GM10248 (cell line): ENCODE data around the gene SYT2.

Experiments
- CTCF ChIA-PET: fragments of 300-600 bp; sonication (Branson Sonifier 250); formaldehyde crosslinking; extraction: SDS; loops from one replicate; lab custom pipeline; 2021; ENCODE audit warnings: antibody characterized with exemption; lab: Yijun Ruan, JAX
- POLR2A ChIA-PET: fragments of 350-650 bp; sonication (Branson Sonifier 250); formaldehyde crosslinking; extraction: SDS; loops from one replicate; lab custom pipeline; 2020; ENCODE audit warnings: antibody characterized with exemption; lab: Yijun Ruan, JAX
- DNase-seq: peaks from one replicate; pipeline ENCODE4 v3.0.0; 2012; ENCODE audit errors: extremely low spot score
- TF ChIP-seq, protein P1 (sequence below): IDR thresholded peaks from 2 replicates; pipeline ENCODE4 v1.5.1; 2012; ENCODE audit warnings: mild to moderate bottlenecking, low read depth; ENCODE audit errors: extremely low read depth, missing control alignments, control extremely low read depth

Gene SYT2

GRCh38 chr1:202578565-202578964, 131.7 kb downstream of the SYT2 start:
- POLR2A ChIA-PET: no interaction called here
- no peak for DNase-seq
- TF ChIP-seq, protein P1, sequence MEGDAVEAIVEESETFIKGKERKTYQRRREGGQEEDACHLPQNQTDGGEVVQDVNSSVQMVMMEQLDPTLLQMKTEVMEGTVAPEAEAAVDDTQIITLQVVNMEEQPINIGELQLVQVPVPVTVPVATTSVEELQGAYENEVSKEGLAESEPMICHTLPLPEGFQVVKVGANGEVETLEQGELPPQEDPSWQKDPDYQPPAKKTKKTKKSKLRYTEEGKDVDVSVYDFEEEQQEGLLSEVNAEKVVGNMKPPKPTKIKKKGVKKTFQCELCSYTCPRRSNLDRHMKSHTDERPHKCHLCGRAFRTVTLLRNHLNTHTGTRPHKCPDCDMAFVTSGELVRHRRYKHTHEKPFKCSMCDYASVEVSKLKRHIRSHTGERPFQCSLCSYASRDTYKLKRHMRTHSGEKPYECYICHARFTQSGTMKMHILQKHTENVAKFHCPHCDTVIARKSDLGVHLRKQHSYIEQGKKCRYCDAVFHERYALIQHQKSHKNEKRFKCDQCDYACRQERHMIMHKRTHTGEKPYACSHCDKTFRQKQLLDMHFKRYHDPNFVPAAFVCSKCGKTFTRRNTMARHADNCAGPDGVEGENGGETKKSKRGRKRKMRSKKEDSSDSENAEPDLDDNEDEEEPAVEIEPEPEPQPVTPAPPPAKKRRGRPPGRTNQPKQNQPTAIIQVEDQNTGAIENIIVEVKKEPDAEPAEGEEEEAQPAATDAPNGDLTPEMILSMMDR: no peak
- CTCF ChIA-PET: interaction anchor here (1.2 to 5.3 kb wide), 7 partner anchors 7 to 115 kb away, joined by 3 to 39 read pairs (median 6); no protein-coding TSS in a partner anchor

DNA sequence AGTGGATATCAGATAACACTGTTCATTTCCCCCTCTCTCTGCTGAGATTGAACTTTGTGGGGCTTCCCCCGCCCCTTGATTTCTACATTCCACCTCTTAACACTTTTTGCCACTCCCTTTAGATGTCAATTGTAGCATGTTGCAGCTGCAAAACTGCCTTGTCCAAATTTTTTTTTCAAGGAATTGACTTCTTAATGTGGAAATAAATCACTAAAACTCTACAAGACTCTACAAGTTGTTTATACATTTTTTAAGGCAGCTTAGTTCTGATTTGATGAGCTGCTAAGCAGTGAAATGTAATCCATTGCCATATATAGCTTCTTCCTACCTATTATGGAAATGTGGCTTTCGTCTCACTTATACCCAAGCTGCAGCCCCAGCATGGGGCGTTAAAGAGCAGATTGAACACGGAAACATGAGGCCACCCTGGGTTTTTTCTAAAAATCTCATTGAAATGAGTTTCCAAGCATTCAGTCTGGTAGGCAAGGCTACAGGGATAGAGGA, 132.2 kb downstream of the SYT2 start:
- ChIA-PET POLR2A (no interaction called here), CTCF (interaction anchor here (1.2 to 5.3 kb wide), 6 partner anchors 8 to 115 kb away, joined by 3 to 39 read pairs (median 5); no protein-coding TSS in a partner anchor)
- TF ChIP-seq, protein P1: no peak
- no peak for DNase-seq

DNA sequence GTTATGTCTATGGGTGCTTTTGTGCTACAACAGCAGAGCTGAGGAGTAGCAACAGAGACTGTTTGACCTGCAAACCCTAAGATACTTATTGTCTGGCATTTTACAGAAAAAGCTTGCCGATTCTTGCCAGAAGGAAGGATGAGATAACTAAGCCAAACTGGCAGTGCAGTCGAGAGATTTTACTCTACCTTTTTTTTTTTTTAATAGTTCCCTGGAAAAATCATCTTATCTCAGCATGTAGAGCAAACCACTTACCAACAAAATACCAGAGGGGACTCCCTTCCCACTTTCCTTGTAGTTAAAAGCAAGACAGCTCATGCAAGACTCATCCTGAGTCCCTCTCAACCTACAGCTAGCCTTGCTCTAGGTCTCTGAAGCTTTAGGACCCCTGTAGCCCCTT, 132.9 kb downstream of the SYT2 start:
- TF ChIP-seq, protein P1: no peak
- no peak for DNase-seq
- ChIA-PET POLR2A (no interaction called here), CTCF (interaction anchor here (1.3 to 5.3 kb wide), 4 partner anchors 8 to 114 kb away, joined by 3 to 39 read pairs (median 6); no protein-coding TSS in a partner anchor)

DNA sequence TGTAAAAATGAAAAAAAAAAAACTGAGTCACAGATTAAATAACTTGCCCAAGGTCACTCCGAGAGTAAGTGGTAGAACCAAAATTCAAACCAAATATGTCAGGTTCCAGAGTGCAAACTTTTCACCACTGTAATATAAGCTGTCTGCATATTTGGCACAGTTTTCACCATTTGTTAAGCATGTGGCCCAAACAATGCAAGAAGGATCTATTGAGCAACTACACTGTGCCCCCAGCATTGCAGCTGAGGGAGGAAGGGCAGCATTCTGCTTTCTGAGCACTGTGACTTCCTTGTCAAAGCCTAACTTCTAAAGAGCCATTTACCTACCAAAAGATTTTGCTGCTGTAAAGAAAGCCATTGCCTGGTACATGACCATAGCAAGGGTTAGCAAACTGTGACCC, 133.4 kb downstream of the SYT2 start:
- POLR2A ChIA-PET: no interaction called here
- CTCF ChIA-PET: interaction anchor here (0.8 to 5.3 kb wide), 3 partner anchors 9 to 113 kb away, joined by 3 to 39 read pairs (median 7); no protein-coding TSS in a partner anchor
- no peak for DNase-seq
- TF ChIP-seq, protein P1: no peak

DNA sequence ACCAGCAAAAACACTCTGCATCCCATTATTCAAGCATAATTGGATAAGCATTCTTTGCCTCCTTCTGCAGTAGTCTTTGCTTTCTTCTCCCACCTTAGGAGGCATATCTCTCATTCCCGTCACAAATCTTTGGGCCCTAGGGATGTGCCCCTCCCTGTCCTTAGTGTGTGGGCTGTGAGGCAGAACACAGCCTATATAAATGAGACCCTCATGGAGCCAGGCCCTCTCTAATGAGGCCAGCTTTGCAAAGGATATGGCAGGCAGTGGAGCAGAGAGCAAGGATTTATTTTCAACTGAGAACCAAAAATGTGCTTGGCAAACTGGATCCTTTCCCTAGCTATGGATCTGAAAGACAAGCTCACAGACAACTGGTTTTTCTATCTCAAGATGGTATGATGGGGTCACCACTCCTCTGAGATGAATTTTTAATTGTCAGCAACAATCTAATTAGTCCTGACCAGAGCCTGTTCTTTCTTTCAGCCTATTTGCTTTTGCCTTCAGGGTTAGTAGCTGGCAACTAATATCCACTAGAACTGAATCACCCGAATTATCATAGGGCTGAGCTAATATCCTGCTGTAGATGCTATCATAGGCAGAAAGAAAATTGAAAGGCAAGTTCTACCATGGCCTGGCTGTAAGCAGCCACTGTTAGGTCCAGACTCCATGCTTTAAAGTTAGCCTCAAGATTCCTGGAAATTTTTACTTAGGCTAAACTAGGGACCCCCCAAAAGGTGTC, 134.2 kb downstream of the SYT2 start:
- ChIA-PET CTCF (interaction anchor here (0.7 to 5.8 kb wide), 8 partner anchors 10 to 112 kb away, joined by 3 to 40 read pairs (median 8); no protein-coding TSS in a partner anchor), POLR2A (no interaction called here)
- TF ChIP-seq, protein P1: no peak
- no peak for DNase-seq

- no peak for DNase-seq
- TF ChIP-seq, protein P1: no peak
- CTCF ChIA-PET: interaction anchor here (0.6 to 5.8 kb wide), 13 partner anchors 11 to 115 kb away, joined by 3 to 40 read pairs (median 6); no protein-coding TSS in a partner anchor
- POLR2A ChIA-PET: no interaction called here
Measured at GRCh38 chr1:202572867-202573266, 137.4 kb downstream of the SYT2 start.
